Mononuclear cell (primary cell): ENCODE results near the gene SUPT16H. TPM values are rescaled to one million over a fixed set of nuclear protein-coding genes. Genes with fewer than 3 reads are reported as not detected.
A peak's percentile ranks its signal among the peaks of the same experiment; 100 is the strongest.
"Not testable (repeated sequence)": the region's sequence is repeated elsewhere in the genome, so short reads cannot be mapped to it uniquely, and the experiment has no call there.

Experiments
- H3K27me3 ChIP-seq: 2 replicates; pipeline ENCODE4 v1.6.0; 2011; ENCODE audit warnings: low read length, control low read depth; ENCODE audit not compliant: insufficient read depth
- H3K4me1 ChIP-seq: 2 replicates; pipeline ENCODE4 v1.5.1; 2011; ENCODE audit warnings: mild to moderate bottlenecking, low read length, control low read depth; ENCODE audit not compliant: insufficient read depth
- H3K4me3 ChIP-seq: 2 replicates; pipeline ENCODE4 v1.5.1; 2011; ENCODE audit warnings: mild to moderate bottlenecking, low read length, moderate library complexity
- H3K9me3 ChIP-seq: 2 replicates; pipeline ENCODE4 v1.5.1; 2011; ENCODE audit warnings: low read depth, mild to moderate bottlenecking, control low read depth, low read length
- total RNA-seq: library from RNA; depleted of rRNA; stranded (reverse); fragments of >200 nt; gene quantifications from one replicate; pipeline ENCODE4 v1.2.3, GENCODE V29; 2012

SUPT16H gene
- total RNA-seq, 1 donor, result 59.5 TPM

- Histone ChIP-seq H3K9me3 (no peaks in the 10 kb centered on the region), H3K4me3 (no peak overlapping the region), H3K27me3 (no peaks in the 10 kb centered on the region), H3K4me1 (no peaks in the 10 kb centered on the region)
Observed at GRCh38 chr14:21332950-21333349, 50.9 kb downstream of the SUPT16H start.

- no peak overlapping the region for H3K4me3 ChIP-seq
- H3K9me3 ChIP-seq, result no peaks in the 10 kb centered on the region
- no peaks in the 10 kb centered on the region for H3K27me3 ChIP-seq
- H3K4me1 ChIP-seq, result no peaks in the 10 kb centered on the region
Observed at GRCh38 chr14:21326972-21327371, 56.8 kb downstream of the SUPT16H start.

- Histone ChIP-seq H3K27me3 (no peaks in the 10 kb centered on the region), H3K4me3 (no peak overlapping the region), H3K9me3 (no peaks in the 10 kb centered on the region), H3K4me1 (peaks cover 26% of the 10 kb centered on the region)
Observed at GRCh38 chr14:21322716-21323115, 61.1 kb downstream of the SUPT16H start.

GRCh38 chr14:21320913-21321312 is 62.9 kb downstream of the SUPT16H start:
- no peak overlapping the region for H3K4me3 ChIP-seq

GRCh38 chr14:21317398-21317797 is 66.4 kb downstream of the SUPT16H start:
- Histone ChIP-seq H3K9me3 (no peaks in the 10 kb centered on the region), H3K27me3 (no peaks in the 10 kb centered on the region), H3K4me3 (no peak overlapping the region), H3K4me1 (peaks cover 53% of the 10 kb centered on the region)

More at GRCh38 chr14:21320913-21321312, 62.9 kb downstream of the SUPT16H start:
- H3K27me3 ChIP-seq, result no peaks in the 10 kb centered on the region
- H3K4me1 ChIP-seq, result peaks cover 40% of the 10 kb centered on the region
- H3K9me3 ChIP-seq, result no peaks in the 10 kb centered on the region

- H3K4me1 ChIP-seq, result peaks cover 42% of the 10 kb centered on the region
- H3K27me3 ChIP-seq, result no peaks in the 10 kb centered on the region
- no peak overlapping the region for H3K4me3 ChIP-seq
- no peaks in the 10 kb centered on the region for H3K9me3 ChIP-seq
Observed at GRCh38 chr14:21313512-21313911, 70.3 kb downstream of the SUPT16H start.

GRCh38 chr14:21311614-21312013 is 72.2 kb downstream of the SUPT16H start:
- Histone ChIP-seq H3K9me3 (no peaks in the 10 kb centered on the region), H3K4me1 (peaks cover 30% of the 10 kb centered on the region), H3K4me3 (no peak overlapping the region), H3K27me3 (no peaks in the 10 kb centered on the region)

GRCh38 chr14:21309956-21310355 is 73.9 kb downstream of the SUPT16H start:
- H3K4me3 ChIP-seq, result no peak overlapping the region
- no peaks in the 10 kb centered on the region for H3K9me3 ChIP-seq
- H3K4me1 ChIP-seq, result peaks cover 27% of the 10 kb centered on the region
- no peaks in the 10 kb centered on the region for H3K27me3 ChIP-seq

- no peaks in the 10 kb centered on the region for H3K27me3 ChIP-seq
- no peaks in the 10 kb centered on the region for H3K9me3 ChIP-seq
- peaks cover 25% of the 10 kb centered on the region for H3K4me1 ChIP-seq
- peak overlapping the region; percentile 32 for H3K4me3 ChIP-seq
Observed at GRCh38 chr14:21309238-21309636, 74.6 kb downstream of the SUPT16H start.

GRCh38 chr14:21308479-21309237 is 75.2 kb downstream of the SUPT16H start:
- peaks cover 19% of the 10 kb centered on the region for H3K4me1 ChIP-seq
- no peaks in the 10 kb centered on the region for H3K27me3 ChIP-seq
- peak overlapping the region; percentile 32 for H3K4me3 ChIP-seq
- no peaks in the 10 kb centered on the region for H3K9me3 ChIP-seq

GRCh38 chr14:21308132-21308478 is 75.7 kb downstream of the SUPT16H start:
- Histone ChIP-seq H3K4me3 (no peak overlapping the region), H3K27me3 (no peaks in the 10 kb centered on the region), H3K4me1 (peaks cover 14% of the 10 kb centered on the region), H3K9me3 (no peaks in the 10 kb centered on the region)

- Histone ChIP-seq H3K27me3 (no peaks in the 10 kb centered on the region), H3K4me3 (no peak overlapping the region), H3K4me1 (peaks cover 14% of the 10 kb centered on the region), H3K9me3 (no peaks in the 10 kb centered on the region)
Observed at GRCh38 chr14:21307637-21308036, 76.2 kb downstream of the SUPT16H start.

- H3K9me3 ChIP-seq, H3K4me1 ChIP-seq, H3K4me3 ChIP-seq: not testable (repeated sequence)
- peaks cover 20% of the 10 kb centered on the region for H3K27me3 ChIP-seq
Observed at GRCh38 chr14:21302836-21303140, 81.0 kb downstream of the SUPT16H start.

GRCh38 chr14:21302013-21302835 is 81.6 kb downstream of the SUPT16H start:
- H3K9me3 ChIP-seq, result no peaks in the 10 kb centered on the region
- H3K4me3 ChIP-seq, result no peak overlapping the region
- peaks cover 20% of the 10 kb centered on the region for H3K27me3 ChIP-seq
- H3K4me1 ChIP-seq, result peaks cover 5% of the 10 kb centered on the region
